Activated CD8-positive, alpha-beta memory T cell treated with anti-CD3 and anti-CD28 coated beads, Interleukin-2, amount 50 U/mL, for 48 hours (primary cell): Measurements from ENCODE around the gene GRIK5.
"Not testable (repeated sequence)": the region's sequence is repeated elsewhere in the genome, so short reads cannot be mapped to it uniquely, and the experiment has no call there.

Experiments used
- DNase-seq: peaks from one replicate; pipeline ENCODE4 v3.0.0-alpha.2; 2020

The GRIK5 gene

DNA sequence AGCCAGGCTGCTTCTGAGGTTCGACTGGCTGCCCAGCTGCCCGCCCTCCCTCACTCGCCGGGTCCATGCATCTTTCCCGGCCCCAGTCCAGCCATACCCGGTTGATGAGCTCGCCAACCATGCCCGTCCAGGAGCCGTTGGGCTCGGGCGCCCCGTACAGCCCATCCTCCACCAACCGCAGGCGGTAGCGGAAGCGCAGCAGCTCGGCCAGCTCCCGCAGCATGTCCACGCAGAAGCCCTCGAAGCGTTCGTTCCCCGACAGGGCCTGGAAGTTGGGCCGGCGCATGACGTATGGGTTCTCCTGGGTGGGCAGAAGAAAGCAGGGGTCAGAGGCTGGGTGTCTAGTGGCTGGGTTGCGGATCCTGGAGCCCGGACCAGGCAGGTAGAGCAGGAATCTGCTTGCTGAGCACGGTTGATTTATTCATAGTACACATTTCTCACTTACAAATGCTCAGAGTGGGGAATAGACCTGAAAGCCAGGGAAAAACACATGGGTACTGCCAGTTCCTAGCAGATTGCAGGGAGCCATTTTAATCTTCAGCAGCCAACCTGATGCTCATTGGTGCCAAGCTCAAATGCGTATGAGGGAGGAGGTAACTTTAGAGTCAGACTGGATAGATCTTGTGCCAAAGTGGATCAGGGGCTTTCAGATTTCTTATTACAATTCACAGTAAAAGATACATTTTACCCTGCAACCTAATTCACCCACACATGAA is 27.4 kb downstream of the GRIK5 start:
- no peak for DNase-seq

DNA sequence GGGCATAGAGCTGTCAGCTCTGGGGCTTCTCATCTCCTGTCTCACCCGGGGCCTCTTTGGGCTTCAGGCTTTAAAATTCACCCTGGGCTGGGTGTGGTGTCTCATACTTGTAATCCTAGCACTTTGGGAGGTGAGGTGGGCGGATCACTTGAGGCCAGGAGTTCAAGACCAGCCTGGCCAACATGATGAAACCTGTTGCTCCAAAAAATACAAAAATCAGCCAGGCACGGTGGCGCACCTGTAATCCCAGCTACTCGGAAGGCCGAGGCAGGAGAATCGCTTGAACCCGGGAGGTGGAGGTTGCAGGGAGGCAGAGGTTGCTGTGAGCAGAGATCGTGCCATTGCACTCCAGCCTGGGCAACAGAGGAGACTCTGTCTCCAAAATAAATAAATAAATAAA is 29.5 kb downstream of the GRIK5 start:
- not testable (repeated sequence) for DNase-seq

DNA sequence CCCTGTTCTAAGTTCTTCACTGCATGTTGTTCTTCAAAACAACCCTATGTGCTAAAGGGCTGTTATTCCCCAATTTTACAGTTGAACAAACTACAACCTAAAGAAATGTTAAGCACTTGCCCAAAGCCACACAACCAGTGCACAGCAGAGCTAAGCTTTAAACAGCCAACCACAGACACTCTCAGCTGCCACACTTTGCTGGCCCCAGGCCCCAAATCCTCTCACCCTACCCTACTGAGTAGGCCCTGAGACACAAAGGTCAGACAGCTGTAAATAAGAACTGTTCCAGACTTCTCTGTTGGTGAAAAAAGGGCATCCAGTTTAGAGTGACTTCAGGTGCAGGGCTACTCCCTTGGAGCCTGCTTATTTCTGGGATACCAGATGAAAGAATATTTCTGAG is 30.0 kb downstream of the GRIK5 start:
- DNase-seq, result no peak

GRCh38 chr19:42038666-42039065 is 31.3 kb downstream of the GRIK5 start:
- DNase-seq, result no peak

- DNase-seq, result no peak
These were observed 32.4 kb downstream of the GRIK5 start for GRCh38 chr19:42037649-42038048.

GRCh38 chr19:42034640-42035391 is 35.2 kb downstream of the GRIK5 start:
- DNase-seq, result peak; percentile 81

GRCh38 chr19:42033413-42033812 is 36.6 kb downstream of the GRIK5 start:
- DNase-seq, result no peak

DNA sequence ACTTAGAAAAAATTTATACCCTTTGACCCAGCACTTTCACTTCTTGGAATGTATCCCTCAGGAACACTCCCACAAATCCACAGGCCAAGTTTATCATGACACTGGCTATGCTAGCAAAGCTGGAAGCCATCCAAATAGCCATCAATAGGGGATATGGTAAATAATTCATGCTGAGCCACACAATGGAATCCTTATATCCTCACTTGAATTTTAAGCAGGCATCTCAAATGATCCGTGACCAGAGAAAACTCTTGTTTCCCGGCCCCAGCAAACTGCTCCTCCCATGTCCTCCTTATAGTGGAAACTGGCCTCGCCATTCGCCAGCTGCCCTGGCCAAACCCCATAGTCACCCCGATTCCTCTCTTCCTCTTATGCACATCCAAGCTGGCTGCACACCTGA is 37.6 kb downstream of the GRIK5 start:
- DNase-seq, result no peak

DNA sequence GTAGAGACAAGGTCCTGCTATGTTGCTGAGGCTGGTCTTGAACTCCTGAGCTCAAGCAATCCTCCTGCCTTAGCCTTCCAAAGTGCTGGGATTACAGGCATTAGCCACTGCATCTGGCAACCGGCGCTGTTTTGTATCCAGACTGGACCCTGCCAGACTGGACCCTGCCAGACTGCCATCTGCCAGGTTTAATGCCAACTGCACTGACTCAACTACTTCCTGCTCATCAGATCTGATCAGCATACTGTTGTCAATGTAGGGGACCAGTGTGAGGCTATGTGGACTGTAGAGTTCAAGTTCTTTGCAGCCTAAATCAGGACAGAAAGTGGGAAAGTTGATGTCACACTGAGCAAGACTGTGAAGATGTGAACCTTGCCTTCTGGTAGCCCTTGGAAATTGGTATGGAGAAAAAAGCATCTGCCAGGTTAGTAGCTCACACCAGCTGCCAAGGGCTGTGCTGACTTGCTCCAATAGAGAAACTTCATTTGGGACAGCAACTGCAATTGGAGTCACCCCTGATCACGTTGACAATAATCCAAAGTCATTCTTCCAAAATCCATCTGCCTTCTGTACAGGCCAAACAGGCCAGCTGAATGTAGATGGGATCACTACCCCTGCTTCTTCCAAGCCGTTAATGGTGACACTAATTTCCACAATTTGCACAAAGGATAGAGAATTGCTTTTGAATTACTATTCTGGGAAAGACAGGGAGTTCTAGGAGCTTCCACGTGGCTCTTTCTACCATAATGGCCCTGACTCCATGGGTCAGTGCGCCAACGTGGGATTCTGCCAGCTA is 39.2 kb downstream of the GRIK5 start:
- DNase-seq, result no peak

DNA sequence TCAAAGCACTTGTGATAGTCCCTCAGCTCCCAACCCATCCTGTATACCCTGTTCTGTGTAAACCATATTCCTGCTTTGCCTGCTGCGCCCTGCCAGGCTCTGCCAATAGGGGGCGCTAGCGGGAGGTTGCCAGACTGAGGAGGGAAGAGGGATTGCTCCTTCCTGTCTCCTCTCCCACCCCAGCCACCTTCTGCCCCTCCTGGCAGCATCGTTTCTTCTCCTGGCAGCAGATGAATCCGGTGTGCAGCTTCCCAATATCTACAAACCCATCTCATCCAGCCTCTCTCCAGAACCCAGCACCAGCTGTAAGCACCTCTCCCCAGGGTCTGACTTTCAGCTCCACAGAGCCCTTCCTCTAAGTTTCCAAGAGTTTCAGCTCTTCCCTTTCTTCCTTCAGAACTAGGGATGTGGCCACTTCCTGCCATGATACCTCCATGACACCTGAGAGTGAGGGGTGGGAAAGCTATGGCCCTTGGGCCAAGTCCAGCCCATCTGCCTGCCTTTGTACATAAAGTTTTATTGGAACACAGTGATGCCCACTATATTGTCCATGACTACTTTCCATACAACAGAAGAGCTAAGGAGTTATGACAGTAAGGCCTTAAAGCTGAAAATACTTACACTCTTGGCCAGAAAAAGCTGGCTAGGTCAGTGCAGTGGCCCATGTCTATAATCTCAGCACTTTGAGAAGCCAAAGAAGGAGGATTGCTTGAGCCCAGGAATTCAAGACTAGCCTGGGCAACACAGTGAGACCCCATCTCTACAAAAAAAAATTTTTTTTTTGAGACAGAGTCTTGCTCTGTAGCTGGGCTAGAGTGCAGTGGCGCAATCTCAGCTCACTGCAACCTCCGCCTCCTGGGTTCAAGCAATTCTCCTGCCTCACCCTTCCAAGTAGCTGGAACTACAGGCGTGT is 41.4 kb downstream of the GRIK5 start:
- DNase-seq, result peak; percentile 89

GRCh38 chr19:42024622-42025111 is 45.3 kb downstream of the GRIK5 start:
- no peak for DNase-seq

GRCh38 chr19:42023943-42024260 is 46.1 kb downstream of the GRIK5 start:
- DNase-seq, result no peak

GRCh38 chr19:42023121-42023942 is 46.7 kb downstream of the GRIK5 start:
- peak; percentile 65 for DNase-seq

DNA sequence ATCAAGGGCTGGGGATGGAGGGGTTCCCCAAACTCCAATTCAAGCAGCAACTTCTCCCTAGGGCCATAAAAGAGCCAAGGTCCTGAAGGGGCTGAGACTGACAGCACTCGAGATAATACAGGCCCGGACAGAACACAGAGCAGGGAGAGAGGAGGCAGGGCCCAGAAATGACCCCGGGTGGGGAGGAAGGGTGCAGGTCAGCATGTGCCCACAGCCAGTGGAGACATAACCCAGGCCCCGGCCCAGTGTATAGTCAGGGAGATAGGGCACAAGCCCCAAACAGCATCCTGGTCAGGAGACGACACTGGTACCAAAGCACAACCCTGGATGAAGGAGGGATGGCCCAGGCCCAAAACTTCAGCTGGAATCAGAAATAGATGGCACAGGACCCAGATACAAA is 47.4 kb downstream of the GRIK5 start:
- no peak for DNase-seq

DNA sequence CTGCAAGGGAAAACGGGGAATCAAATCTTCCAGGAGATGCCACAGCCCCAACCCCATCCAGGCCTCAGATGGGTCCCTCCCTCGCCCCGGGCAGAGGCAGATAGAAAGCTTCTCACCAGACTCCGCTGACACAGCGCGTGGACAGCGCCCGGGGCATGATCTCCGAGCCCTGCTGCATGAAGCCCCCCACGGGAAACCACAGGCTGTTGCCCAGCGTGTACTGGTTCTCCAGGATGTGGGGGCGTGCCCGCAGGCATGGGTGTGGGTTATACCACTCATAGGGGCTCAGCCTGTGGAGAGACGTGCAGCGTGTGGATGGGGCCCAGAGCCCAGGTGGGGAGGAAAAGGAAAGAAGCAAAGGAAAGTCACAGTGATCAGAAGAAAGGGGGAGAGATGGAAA is 48.8 kb downstream of the GRIK5 start:
- no peak for DNase-seq

DNA sequence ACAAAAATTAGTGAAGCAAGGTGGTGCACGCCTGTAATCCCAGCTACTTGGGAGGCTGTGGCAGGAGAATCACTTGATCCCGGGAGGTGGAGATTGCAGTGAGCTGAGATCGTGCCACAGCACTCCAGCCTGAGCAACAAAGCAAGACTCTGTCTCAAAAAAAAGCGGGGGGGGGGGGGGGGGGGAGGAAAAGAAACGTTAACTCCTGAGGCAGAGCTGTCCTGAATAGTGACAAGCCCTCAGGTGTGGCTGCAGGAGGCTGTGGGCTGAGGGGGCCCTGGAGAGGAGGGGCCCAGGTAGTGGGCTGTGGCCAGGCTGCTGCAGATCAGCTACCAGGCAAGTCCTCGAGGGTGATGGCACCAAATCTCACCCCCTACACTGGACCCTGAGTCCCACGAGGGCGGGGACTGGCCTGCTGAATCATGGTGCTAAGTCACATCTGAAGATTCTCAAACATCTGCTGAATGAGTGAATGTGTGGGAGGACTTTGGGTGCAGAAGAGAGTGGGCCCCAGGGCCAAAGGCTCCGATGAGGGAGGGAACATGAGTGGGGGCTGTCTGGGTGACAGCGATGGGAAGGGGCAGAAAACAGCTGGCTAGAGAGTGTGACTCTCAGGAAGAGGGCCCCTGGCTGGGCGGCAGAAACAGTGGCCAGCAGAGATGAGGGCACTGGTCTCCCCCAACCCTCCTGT is 51.4 kb downstream of the GRIK5 start:
- no peak for DNase-seq

DNA sequence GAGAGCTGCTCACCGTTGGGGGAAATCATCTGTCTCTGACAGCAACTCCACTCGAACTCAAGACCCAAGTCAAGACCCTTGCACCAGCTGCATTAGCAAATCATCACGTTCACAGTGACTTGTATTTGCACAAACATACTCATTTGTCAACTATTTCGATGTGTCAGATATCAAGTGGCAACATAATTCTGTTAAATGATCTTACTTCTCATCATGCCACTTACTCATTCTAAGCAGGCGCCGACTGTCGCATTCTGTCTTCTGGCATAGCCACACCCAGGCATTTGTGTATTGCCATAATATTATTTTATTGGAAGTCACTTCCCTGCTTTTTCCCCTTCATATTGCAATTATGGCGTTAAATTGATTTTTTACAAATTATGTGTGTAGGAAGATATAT is 53.0 kb downstream of the GRIK5 start:
- DNase-seq, result no peak

DNA sequence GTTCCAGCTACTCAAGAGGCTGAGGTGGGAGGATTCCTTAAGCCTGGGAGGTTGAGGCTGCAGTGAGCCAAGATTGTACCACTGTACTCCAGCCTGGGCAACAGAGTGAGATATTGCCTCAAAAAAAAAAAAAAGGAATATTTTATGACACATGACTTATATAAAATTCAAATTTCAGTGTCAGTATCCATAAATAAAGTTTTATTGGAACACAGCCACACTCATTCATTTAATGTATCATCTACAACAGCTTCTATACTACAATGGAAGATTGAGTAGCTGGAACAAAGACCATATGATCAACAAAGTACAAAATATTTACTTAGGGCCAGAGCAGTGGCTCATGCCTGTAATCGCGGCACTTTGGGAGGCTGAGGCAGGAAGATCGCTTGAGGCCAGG is 57.3 kb downstream of the GRIK5 start:
- not testable (repeated sequence) for DNase-seq

- no peak for DNase-seq
These were observed 59.5 kb downstream of the GRIK5 start for GRCh38 chr19:42010245-42011126.

- no peak for DNase-seq
These were observed 63.4 kb downstream of the GRIK5 start for GRCh38 chr19:42006569-42006968.
